Activated CD8-positive, alpha-beta memory T cell treated with anti-CD3 and anti-CD28 coated beads, Interleukin-2, amount 50 U/mL, for 48 hours (primary cell): ENCODE data around the gene ATMIN.
A peak's percentile ranks its signal among the peaks of the same experiment; 100 is the strongest.

ENCODE experiments used
- DNase-seq: peaks from one replicate; pipeline ENCODE4 v3.0.0-alpha.2; 2020

ATMIN gene, protein sequence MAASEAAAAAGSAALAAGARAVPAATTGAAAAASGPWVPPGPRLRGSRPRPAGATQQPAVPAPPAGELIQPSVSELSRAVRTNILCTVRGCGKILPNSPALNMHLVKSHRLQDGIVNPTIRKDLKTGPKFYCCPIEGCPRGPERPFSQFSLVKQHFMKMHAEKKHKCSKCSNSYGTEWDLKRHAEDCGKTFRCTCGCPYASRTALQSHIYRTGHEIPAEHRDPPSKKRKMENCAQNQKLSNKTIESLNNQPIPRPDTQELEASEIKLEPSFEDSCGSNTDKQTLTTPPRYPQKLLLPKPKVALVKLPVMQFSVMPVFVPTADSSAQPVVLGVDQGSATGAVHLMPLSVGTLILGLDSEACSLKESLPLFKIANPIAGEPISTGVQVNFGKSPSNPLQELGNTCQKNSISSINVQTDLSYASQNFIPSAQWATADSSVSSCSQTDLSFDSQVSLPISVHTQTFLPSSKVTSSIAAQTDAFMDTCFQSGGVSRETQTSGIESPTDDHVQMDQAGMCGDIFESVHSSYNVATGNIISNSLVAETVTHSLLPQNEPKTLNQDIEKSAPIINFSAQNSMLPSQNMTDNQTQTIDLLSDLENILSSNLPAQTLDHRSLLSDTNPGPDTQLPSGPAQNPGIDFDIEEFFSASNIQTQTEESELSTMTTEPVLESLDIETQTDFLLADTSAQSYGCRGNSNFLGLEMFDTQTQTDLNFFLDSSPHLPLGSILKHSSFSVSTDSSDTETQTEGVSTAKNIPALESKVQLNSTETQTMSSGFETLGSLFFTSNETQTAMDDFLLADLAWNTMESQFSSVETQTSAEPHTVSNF

GRCh38 chr16:81035398-81035974 is at the start of gene ATMIN:
ATMIN (plus strand) TSS chr16:81035842; CDS start chr16:81035871, 29 bp downstream.
- DNase-seq, result peak; percentile 95

DNA sequence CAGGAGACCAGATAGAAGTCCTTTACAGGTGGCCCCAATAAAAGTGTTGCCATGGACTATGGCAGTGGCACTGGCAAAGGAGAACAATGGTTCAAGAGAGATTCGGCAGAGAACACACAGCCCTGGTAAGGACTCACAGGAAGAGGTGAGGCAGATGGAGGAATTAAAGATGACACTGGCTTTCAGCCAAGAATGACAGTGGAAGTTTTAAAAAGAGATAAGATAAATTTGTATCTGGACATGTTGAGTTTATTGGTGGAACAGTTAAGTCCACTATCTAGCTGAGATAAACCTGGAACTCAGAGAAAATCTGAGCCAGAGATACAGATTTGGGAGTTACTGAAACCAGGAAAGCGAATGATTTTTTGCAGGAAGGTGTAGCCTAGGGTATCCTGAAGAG is 49.1 kb upstream of the ATMIN start:
- no peak for DNase-seq

DNA sequence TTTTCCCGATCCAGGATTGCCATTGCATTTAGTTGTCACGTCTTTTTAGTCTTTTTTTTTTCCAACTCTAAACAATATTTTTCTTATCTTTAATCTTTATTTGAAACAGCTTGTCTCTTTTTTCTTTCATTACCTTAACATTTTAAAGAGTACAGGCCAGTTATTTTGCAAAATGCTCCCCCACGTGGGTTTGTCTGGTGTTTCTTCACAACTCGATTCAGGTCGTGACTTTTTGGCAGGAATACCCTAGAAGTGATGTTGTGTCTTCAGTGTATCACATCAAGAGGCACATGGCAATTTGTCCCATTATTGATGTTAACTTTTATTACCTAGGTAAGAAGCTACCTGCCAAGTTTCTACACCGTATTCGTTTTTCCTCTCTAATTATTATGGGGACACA is 46.9 kb upstream of the ATMIN start:
- DNase-seq, result no peak

GRCh38 chr16:80989801-80990200 is 45.8 kb upstream of the ATMIN start:
- no peak for DNase-seq

DNA sequence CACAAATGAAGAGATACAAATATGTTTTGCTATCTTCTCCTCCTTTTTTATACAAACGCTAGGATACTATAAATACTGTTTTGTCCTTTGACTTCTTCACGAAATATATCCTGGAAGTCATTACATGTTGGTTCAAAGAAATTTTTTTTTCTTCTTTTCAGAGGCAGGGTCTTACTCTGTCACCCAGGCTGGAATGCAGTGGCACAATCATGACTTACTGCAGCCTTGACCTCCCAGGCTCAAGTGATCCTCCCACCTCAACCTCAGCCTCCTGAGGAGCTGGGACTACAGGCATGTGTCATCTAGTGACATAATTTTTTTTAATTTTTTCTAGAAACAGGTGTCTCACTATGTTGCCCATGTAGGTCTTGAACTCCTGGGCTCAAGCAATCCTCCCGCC is 45.1 kb upstream of the ATMIN start:
- DNase-seq, result no peak

DNA sequence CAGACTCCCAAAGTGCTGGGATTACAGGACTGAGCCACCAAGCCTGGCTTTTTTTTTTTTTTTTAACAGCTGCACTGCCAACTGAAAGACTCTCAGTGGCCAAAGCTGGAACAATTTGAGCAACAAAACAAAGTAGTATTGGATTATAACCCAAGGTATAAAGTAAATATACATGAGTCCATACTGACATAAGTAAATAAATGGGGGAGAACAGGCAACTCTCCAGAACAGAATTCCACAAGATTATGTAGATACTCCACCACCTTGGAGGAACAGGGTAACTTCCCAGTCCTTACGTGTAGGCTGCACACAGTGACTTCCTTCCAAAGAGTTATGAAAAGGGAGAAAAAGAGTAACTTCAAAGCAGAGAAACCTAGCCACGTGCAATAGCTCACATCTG is 44.7 kb upstream of the ATMIN start:
- DNase-seq, result no peak

DNA sequence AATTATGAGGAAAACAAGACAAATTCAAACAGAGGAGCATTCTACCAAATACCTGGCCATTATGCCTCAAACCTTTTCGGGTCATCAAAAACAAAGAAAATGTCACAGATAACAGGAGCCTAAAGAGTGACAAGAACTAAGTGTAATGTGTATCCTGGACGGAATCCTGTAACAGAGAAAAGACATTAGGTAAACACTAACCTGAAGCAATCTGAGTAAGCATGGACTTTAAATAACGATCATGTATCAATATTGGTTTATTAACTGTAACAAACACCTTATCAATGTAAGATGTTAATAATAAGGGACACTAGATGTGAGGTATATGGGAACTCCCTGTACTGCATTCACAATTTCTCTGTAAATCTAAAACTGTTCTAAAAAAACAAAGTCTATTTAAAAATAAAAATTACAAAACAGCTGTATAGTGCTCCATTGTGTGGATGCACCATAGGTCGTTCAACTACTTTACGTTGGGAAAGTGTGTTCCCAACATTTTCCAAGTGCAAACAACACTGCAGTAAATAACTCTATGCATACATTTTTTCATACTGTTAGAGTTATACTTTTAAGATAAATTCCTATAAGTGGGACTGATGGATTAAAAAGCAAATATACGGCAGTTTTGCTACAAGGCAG is 43.7 kb upstream of the ATMIN start:
- no peak for DNase-seq

GRCh38 chr16:80992676-80993293 is 42.9 kb upstream of the ATMIN start:
- DNase-seq, result no peak

DNA sequence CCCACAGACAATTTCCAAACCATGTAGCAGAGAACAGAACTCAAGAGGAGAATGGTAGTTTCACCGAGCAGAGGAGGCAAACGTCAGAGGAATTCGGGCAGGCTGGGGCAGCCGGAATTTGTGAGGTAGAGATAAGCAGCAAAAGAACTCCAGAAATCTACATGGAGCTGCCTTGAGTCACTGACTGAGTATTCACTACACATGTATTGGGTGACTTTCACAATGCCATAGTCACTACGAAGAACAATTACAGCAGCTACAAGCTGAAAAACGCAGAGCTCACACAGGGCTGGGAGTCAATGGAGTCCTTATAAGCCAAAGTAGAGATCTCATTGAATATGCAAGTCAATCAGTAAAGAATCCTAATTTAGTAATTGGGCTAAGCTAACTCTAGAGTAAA is 42.3 kb upstream of the ATMIN start:
- no peak for DNase-seq

DNA sequence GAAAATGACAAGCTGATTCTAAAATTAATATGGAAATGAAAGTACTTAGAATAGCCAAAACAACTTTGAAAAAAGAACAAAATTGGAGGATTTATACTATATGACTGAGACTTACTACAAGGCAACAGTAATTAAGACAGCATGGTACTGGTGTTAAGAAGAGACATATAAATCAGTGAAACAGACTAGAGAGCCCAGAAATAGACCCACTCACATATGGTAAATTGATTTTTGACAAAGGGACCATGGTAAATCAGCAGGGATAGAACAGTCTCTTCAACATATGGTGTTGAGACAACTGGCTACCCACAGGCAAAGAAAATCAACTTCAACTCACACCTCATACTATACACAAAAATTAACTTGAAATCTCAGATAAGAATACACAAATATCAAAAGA is 41.8 kb upstream of the ATMIN start:
- no peak for DNase-seq

DNA sequence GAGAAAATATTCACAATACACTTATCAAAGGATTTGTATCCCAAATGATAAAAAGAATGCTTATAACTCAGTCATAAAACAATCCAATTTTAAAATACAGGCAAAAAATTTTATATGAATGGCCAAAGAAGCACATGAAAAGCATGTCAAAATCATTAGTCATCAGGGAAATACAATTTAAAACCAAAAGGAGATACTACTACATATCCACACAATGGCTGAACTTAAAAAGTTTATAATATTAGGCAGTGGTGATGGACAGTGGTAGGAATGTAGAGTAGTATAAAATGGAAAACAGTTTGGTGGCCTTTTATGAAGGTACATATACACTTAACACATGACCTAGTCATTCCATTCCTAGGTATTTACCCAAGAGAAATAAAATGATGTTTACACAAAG is 41.2 kb upstream of the ATMIN start:
- DNase-seq, result no peak

- DNase-seq, result no peak
Measured at GRCh38 chr16:80996688-80997138, 38.9 kb upstream of the ATMIN start.

DNA sequence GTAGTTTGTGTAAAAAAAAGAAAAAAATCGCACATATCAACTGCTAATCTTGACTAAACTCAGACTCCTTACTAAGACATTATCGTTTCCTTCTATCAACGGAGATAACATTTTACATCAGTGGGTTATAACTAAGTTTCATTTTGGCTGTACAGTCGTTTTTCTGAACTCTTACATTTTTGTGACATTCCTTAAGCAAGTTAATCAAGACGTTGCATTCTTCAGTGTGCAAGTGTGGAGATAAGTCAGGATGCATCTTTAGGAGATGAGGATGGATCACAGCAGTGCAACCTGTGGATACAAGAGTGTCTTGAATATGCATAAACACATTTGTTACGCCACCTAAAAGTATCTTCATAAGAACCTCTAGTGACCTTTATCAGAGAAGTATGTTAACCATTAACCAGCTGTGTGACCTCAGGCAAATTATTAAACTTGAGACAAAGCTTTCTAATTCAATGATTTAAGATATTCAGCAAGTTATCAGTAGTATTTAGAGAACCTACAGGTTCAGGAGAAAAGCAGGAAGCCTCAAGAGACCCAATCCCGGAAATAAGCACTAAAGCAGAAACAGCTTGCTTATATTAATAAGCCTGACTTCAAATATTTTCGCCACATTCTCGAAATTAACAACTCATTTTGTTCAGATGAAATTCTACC is 38.4 kb upstream of the ATMIN start:
- DNase-seq, result no peak

- DNase-seq, result no peak
Measured at GRCh38 chr16:80997964-80998620, 37.5 kb upstream of the ATMIN start.

- DNase-seq, result no peak
Measured at GRCh38 chr16:81000873-81001272, 34.8 kb upstream of the ATMIN start.

- DNase-seq, result no peak
Measured at GRCh38 chr16:81001330-81001729, 34.3 kb upstream of the ATMIN start.

- no peak for DNase-seq
Measured at GRCh38 chr16:81003064-81003463, 32.6 kb upstream of the ATMIN start.

- peak; percentile 59 for DNase-seq
Measured at GRCh38 chr16:81003610-81004460, 31.8 kb upstream of the ATMIN start.

DNA sequence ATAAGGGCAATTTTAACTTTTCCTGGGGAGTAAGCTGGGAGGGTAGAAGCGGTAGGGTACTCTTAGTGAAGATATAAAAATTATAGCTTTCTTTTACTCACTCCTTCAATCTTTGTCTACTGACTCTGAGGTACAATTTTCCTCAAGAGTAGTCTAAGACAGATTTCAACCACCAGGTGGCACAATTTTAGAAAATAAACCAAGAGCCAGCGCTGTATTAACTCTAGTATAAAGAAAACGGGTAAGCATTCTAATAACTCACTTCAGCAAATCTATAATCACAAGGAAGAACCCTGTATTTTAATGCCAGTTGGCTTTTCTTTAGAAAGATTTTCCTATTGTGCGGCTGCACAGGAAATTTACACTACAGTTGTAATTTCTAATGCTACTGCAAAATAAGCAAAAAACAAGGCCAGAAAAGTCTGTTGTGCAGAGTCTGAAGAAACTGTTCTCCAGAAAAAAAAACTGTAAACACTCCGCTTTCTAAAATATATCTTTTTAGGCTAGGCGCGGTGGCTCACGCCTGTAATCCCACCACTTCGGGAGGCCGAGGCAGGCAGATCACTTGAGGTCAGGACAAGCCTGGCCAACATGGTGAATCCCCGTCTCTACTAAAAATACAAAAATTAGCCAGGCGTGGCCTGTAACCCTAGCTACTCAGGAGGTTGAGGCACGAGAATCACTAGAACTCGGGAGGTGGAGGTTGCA is 30.8 kb upstream of the ATMIN start:
- no peak for DNase-seq

DNA sequence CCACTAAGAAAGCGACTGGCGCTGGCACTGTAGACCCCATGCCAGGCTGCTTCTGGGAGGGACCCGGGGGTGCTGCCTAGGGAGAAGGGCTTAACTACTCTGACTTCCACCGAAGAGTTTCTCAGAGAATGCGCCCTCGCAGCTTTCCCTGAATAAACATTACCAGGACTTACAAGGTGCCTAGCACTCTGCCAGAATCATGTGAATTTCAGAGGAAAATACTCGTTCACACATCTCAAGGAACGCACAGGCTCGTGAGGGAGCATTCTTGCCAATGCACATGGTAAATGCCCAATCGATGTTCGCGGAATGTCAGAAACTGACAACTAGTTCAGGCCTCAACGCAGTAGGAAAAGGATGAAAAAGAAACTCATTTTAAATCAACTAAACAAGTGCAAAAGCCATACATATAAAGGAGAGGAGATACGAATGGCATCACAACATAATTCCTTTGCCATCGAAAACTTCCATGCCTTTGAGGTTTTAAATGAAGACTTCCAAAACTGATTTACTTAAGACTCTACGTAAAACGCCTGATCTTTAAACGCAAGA is 30.0 kb upstream of the ATMIN start:
- no peak for DNase-seq
